ENCODE measurements around the gene BICRA. TPM values are rescaled to one million over a fixed set of nuclear protein-coding genes. Genes with fewer than 3 reads are reported as not detected.
A peak's percentile ranks its signal among the peaks of the same experiment; 100 is the strongest.

The BICRA gene
- total RNA-seq, 2 donors from 2014 or later = 32.1 to 34.8 TPM

- no peaks in the 10 kb centered on the region for H3K9me3 ChIP-seq (ENCODE audit: control insufficient read depth, low read length, poor library complexity, severe bottlenecking)
- Mint-ChIP-seq H3K4me1 (peaks cover 5% of the 10 kb centered on the region), H3K36me3 (ENCODE audit: low read depth) (no peaks in the 10 kb centered on the region), H3K4me3 (no peak overlapping the region), H3K27ac (no peak overlapping the region), H3K27me3 (no peaks in the 10 kb centered on the region)
- DNase-seq (peak in 2 of 3 donors; percentile 28 to 41), ATAC-seq (peak; percentile 75)
Measured at GRCh38 chr19:47699360-47699917, 90.5 kb downstream of the BICRA start.

GRCh38 chr19:47700934-47701716, 92.2 kb downstream of the BICRA start:
- Mint-ChIP-seq H3K4me1 (no peaks in the 10 kb centered on the region), H3K4me3 (no peak overlapping the region), H3K36me3 (ENCODE audit: low read depth) (no peaks in the 10 kb centered on the region), H3K27ac (no peak overlapping the region), H3K27me3 (no peaks in the 10 kb centered on the region)
- no peaks in the 10 kb centered on the region for H3K9me3 ChIP-seq (ENCODE audit: control insufficient read depth, low read length, poor library complexity, severe bottlenecking)
- ATAC-seq = no peak
- DNase-seq = no peak

- no peaks in the 10 kb centered on the region for H3K9me3 ChIP-seq (ENCODE audit: control insufficient read depth, low read length, poor library complexity, severe bottlenecking)
- ATAC-seq (no peak), DNase-seq (no peak)
- Mint-ChIP-seq H3K27ac (no peak overlapping the region), H3K36me3 (ENCODE audit: low read depth) (no peaks in the 10 kb centered on the region), H3K4me3 (no peak overlapping the region), H3K4me1 (peaks cover 1% of the 10 kb centered on the region), H3K27me3 (peaks cover 4% of the 10 kb centered on the region)
Measured at GRCh38 chr19:47701717-47702552, 93.0 kb downstream of the BICRA start.

GRCh38 chr19:47702671-47703070, 93.7 kb downstream of the BICRA start:
- peaks cover 7% of the 10 kb centered on the region for H3K4me1 Mint-ChIP-seq
- no peak overlapping the region for H3K27ac Mint-ChIP-seq
- H3K36me3 Mint-ChIP-seq (ENCODE audit: low read depth) = no peaks in the 10 kb centered on the region
- H3K27me3 Mint-ChIP-seq = peaks cover 12% of the 10 kb centered on the region
- ATAC-seq (no peak), DNase-seq (no peak)
- no peaks in the 10 kb centered on the region for H3K9me3 ChIP-seq (ENCODE audit: control insufficient read depth, low read length, poor library complexity, severe bottlenecking)
- no peak overlapping the region for H3K4me3 Mint-ChIP-seq

- Mint-ChIP-seq H3K4me1 (peaks cover 7% of the 10 kb centered on the region), H3K36me3 (ENCODE audit: low read depth) (no peaks in the 10 kb centered on the region), H3K27me3 (peaks cover 12% of the 10 kb centered on the region), H3K4me3 (no peak overlapping the region), H3K27ac (no peak overlapping the region)
- no peak for ATAC-seq
- DNase-seq = no peak
- no peaks in the 10 kb centered on the region for H3K9me3 ChIP-seq (ENCODE audit: control insufficient read depth, low read length, poor library complexity, severe bottlenecking)
Measured at GRCh38 chr19:47703301-47703700, 94.4 kb downstream of the BICRA start.

- H3K9me3 ChIP-seq (ENCODE audit: control insufficient read depth, low read length, poor library complexity, severe bottlenecking) = no peaks in the 10 kb centered on the region
- H3K27me3 Mint-ChIP-seq = peaks cover 12% of the 10 kb centered on the region
- ATAC-seq (no peak), DNase-seq (no peak)
- peak overlapping the region; percentile 33 for H3K4me3 Mint-ChIP-seq
- no peak overlapping the region for H3K27ac Mint-ChIP-seq
- no peaks in the 10 kb centered on the region for H3K36me3 Mint-ChIP-seq (ENCODE audit: low read depth)
- H3K4me1 Mint-ChIP-seq = peaks cover 7% of the 10 kb centered on the region
Measured at GRCh38 chr19:47704024-47704423, 95.1 kb downstream of the BICRA start.

GRCh38 chr19:47704656-47705055, 95.7 kb downstream of the BICRA start:
- Mint-ChIP-seq H3K27me3 (peaks cover 12% of the 10 kb centered on the region), H3K36me3 (ENCODE audit: low read depth) (no peaks in the 10 kb centered on the region), H3K4me3 (no peak overlapping the region), H3K4me1 (peaks cover 7% of the 10 kb centered on the region), H3K27ac (no peak overlapping the region)
- H3K9me3 ChIP-seq (ENCODE audit: control insufficient read depth, low read length, poor library complexity, severe bottlenecking) = no peaks in the 10 kb centered on the region
- no peak for DNase-seq
- ATAC-seq = no peak

- peak; percentile 91 for ATAC-seq
- H3K36me3 Mint-ChIP-seq (ENCODE audit: low read depth) = peaks cover 4% of the 10 kb centered on the region
- H3K9me3 ChIP-seq (ENCODE audit: control insufficient read depth, low read length, poor library complexity, severe bottlenecking) = no peaks in the 10 kb centered on the region
- DNase-seq = peak; percentile 40 to 65 (median 43)
- H3K27ac Mint-ChIP-seq = no peak overlapping the region
- no peak overlapping the region for H3K4me3 Mint-ChIP-seq
- H3K4me1 Mint-ChIP-seq = peaks cover 7% of the 10 kb centered on the region
- H3K27me3 Mint-ChIP-seq = peaks cover 24% of the 10 kb centered on the region
Measured at GRCh38 chr19:47707135-47707925, 98.4 kb downstream of the BICRA start.

- Mint-ChIP-seq H3K27ac (no peak overlapping the region), H3K4me1 (peaks cover 15% of the 10 kb centered on the region), H3K27me3 (peaks cover 47% of the 10 kb centered on the region), H3K36me3 (ENCODE audit: low read depth) (peaks cover 11% of the 10 kb centered on the region), H3K4me3 (no peak overlapping the region)
- no peaks in the 10 kb centered on the region for H3K9me3 ChIP-seq (ENCODE audit: control insufficient read depth, low read length, poor library complexity, severe bottlenecking)
- ATAC-seq (no peak), DNase-seq (no peak)
Measured at GRCh38 chr19:47711652-47712242, 102.8 kb downstream of the BICRA start.

GRCh38 chr19:47713046-47714021, 104.4 kb downstream of the BICRA start, which contains the start of gene EHD2:
Gene EHD2 (plus strand): TSS chr19:47713422. CDS start chr19:47716613, 3,191 bp downstream.
- Mint-ChIP-seq H3K27me3 (peaks cover 46% of the 10 kb centered on the region), H3K4me3 (no peak within 1 kb of the TSS), H3K27ac (no peak within 1 kb of the TSS), H3K36me3 (ENCODE audit: low read depth) (peaks cover 11% of the 10 kb centered on the region), H3K4me1 (peaks cover 8% of the 10 kb centered on the region)
- DNase-seq (peak; percentile 12 to 28 (median 22)), ATAC-seq (peak; percentile 57)
- no peaks in the 10 kb centered on the region for H3K9me3 ChIP-seq (ENCODE audit: control insufficient read depth, low read length, poor library complexity, severe bottlenecking)

GRCh38 chr19:47714339-47714738, 105.4 kb downstream of the BICRA start:
- H3K27ac Mint-ChIP-seq = no peak overlapping the region
- H3K9me3 ChIP-seq (ENCODE audit: control insufficient read depth, low read length, poor library complexity, severe bottlenecking) = no peaks in the 10 kb centered on the region
- ATAC-seq = no peak

More at GRCh38 chr19:47714339-47714738, 105.4 kb downstream of the BICRA start:
- DNase-seq = no peak
- Mint-ChIP-seq H3K27me3 (peaks cover 46% of the 10 kb centered on the region), H3K4me1 (peaks cover 8% of the 10 kb centered on the region), H3K36me3 (ENCODE audit: low read depth) (peaks cover 11% of the 10 kb centered on the region), H3K4me3 (no peak overlapping the region)

Data from T-helper 17 cell (primary cell).